NCI-H446 (cell line): ENCODE measurements around the gene LYPLAL1.
A peak's percentile ranks its signal among the peaks of the same experiment; 100 is the strongest.
"Not testable (repeated sequence)": the region's sequence is repeated elsewhere in the genome, so short reads cannot be mapped to it uniquely, and the experiment has no call there.

Experiments used
- DNase-seq, 2 experiments: peaks; one replicate each; lab custom pipeline; 2025; lab: John Stamatoyannopoulos, UW

The LYPLAL1 gene

GRCh38 chr1:219215477-219215876 lies 41.8 kb downstream of the LYPLAL1 start:
- DNase-seq: no peak

GRCh38 chr1:219220945-219221344 lies 47.3 kb downstream of the LYPLAL1 start:
- no peak for DNase-seq

GRCh38 chr1:219223496-219223895 lies 49.8 kb downstream of the LYPLAL1 start:
- DNase-seq: peak in 1 of 2 experiments; percentile 20

- no peak for DNase-seq
Measured at GRCh38 chr1:219226196-219226595, 52.5 kb downstream of the LYPLAL1 start.

GRCh38 chr1:219227360-219228057 lies 53.8 kb downstream of the LYPLAL1 start:
- DNase-seq: no peak

- DNase-seq: no peak
Measured at GRCh38 chr1:219228058-219228419, 54.4 kb downstream of the LYPLAL1 start.

GRCh38 chr1:219232890-219233289 lies 59.2 kb downstream of the LYPLAL1 start:
- no peak for DNase-seq

- DNase-seq: no peak
Measured at GRCh38 chr1:219235903-219236481, 62.3 kb downstream of the LYPLAL1 start.

GRCh38 chr1:219236933-219237610 lies 63.4 kb downstream of the LYPLAL1 start:
- no peak for DNase-seq

- no peak for DNase-seq
Measured at GRCh38 chr1:219239518-219239917, 65.8 kb downstream of the LYPLAL1 start.

- DNase-seq: no peak
Measured at GRCh38 chr1:219244864-219245263, 71.2 kb downstream of the LYPLAL1 start.

GRCh38 chr1:219247441-219247840 lies 73.8 kb downstream of the LYPLAL1 start:
- DNase-seq: no peak

- DNase-seq: not testable (repeated sequence)
Measured at GRCh38 chr1:219250468-219250867, 76.8 kb downstream of the LYPLAL1 start.

GRCh38 chr1:219257751-219258150 lies 84.1 kb downstream of the LYPLAL1 start:
- DNase-seq: no peak

- DNase-seq: no peak
Measured at GRCh38 chr1:219261454-219261853, 87.8 kb downstream of the LYPLAL1 start.
